Neural cell (in vitro differentiated cells): Measurements from ENCODE around the gene TNFRSF19. TPM values are rescaled to one million over a fixed set of nuclear protein-coding genes. Genes with fewer than 3 reads are reported as not detected.
"Not testable (repeated sequence)": the region's sequence is repeated elsewhere in the genome, so short reads cannot be mapped to it uniquely, and the experiment has no call there.

Experiments used
- H2AFZ ChIP-seq: fragments of 200-600, 300-800 bp; sonication (generic), shearing (Covaris generic); 2 replicates; pipeline ENCODE4 v1.6.0; 2014; ENCODE audit warnings: low read depth, mild to moderate bottlenecking, antibody characterized with exemption, low read length, moderate library complexity
- H3F3A ChIP-seq: fragments of 200-600 bp; shearing (Covaris generic); 2 replicates; pipeline ENCODE4 v1.6.1; 2016; ENCODE audit warnings: mild to moderate bottlenecking, moderate library complexity, mixed read lengths, antibody characterized with exemption, low read length; ENCODE audit not compliant: insufficient read depth, poor library complexity, severe bottlenecking
- H3K27ac ChIP-seq: fragments of 200-600, 300-800 bp; sonication (generic), shearing (Covaris generic); 2 replicates; pipeline ENCODE4 v1.5.1; 2014; ENCODE audit warnings: mild to moderate bottlenecking, low read length, moderate library complexity
- H3K27me3 ChIP-seq: fragments of 300-800, 200-600 bp; sonication (generic), shearing (Covaris generic); 2 replicates; pipeline ENCODE4 v1.6.0; 2014; ENCODE audit warnings: mild to moderate bottlenecking, low read depth, low read length, moderate library complexity; ENCODE audit not compliant: insufficient read depth
- H3K36me3 ChIP-seq: fragments of 300-800, 200-600 bp; sonication (generic), shearing (Covaris generic); 2 replicates; pipeline ENCODE4 v1.5.1; 2014; ENCODE audit warnings: mild to moderate bottlenecking, antibody characterized with exemption, low read length, moderate library complexity; ENCODE audit not compliant: insufficient read depth
- H3K4me2 ChIP-seq: fragments of 300-800, 200-600 bp; sonication (generic), shearing (Covaris generic); 2 replicates; pipeline ENCODE4 v1.6.0; 2014; ENCODE audit warnings: mild to moderate bottlenecking, low read length
- H3K4me3 ChIP-seq: fragments of 300-800, 200-600 bp; sonication (generic), shearing (Covaris generic); 2 replicates; pipeline ENCODE4 v1.5.1; 2014; ENCODE audit warnings: mild to moderate bottlenecking, low read length, moderate library complexity
- H3K79me2 ChIP-seq: fragments of 200-600 bp; shearing (Covaris generic); replicated peaks from 2 replicates; pipeline ENCODE4 v1.6.0; 2014; ENCODE audit warnings: mild to moderate bottlenecking, low read length, moderate library complexity; ENCODE audit not compliant: insufficient read depth
- H3K9ac ChIP-seq: fragments of 300-800, 200-600 bp; sonication (generic), shearing (Covaris generic); 2 replicates; pipeline ENCODE4 v1.6.1; 2016; ENCODE audit warnings: mild to moderate bottlenecking, low read length, mixed read lengths
- H3K9me2 ChIP-seq: fragments of 200-600 bp; shearing (Covaris generic); 2 replicates; pipeline ENCODE4 v1.6.1; 2016; ENCODE audit warnings: mild to moderate bottlenecking, low read length, mixed read lengths; ENCODE audit not compliant: insufficient read depth
- H3K9me3 ChIP-seq: fragments of 200-600, 300-800 bp; sonication (generic), shearing (Covaris generic); 2 replicates; pipeline ENCODE4 v1.6.1; 2016; ENCODE audit warnings: mild to moderate bottlenecking, mixed run types, low read length, moderate library complexity, mixed read lengths
- H4K20me1 ChIP-seq: fragments of 200-600 bp; shearing (Covaris generic); 2 replicates; pipeline ENCODE4 v1.6.1; 2016; ENCODE audit warnings: mild to moderate bottlenecking, mixed run types; ENCODE audit not compliant: insufficient read depth
- CTCF ChIP-seq: fragments of 450-650 bp; IDR thresholded peaks from 2 replicates; pipeline ENCODE4 v1.5.1; 2014; ENCODE audit warnings: antibody characterized with exemption, mild to moderate bottlenecking, moderate library complexity; ENCODE audit not compliant: poor library complexity, severe bottlenecking
- EP300 ChIP-seq: fragments of 450-650 bp; conservative IDR thresholded peaks from 2 replicates; pipeline ENCODE4 v1.6.1; 2014; ENCODE audit warnings: antibody characterized with exemption, mild to moderate bottlenecking, moderate library complexity; ENCODE audit not compliant: poor library complexity, severe bottlenecking
- EZH2 ChIP-seq: fragments of 200-600, 300-800 bp; shearing (Covaris generic), sonication (generic); IDR thresholded peaks from 2 replicates; pipeline ENCODE4 v1.6.1; 2014; ENCODE audit warnings: antibody characterized with exemption, low read length, borderline replicate concordance, mild to moderate bottlenecking; ENCODE audit not compliant: insufficient read depth, poor library complexity, severe bottlenecking
- MXI1 ChIP-seq: fragments of 450-650 bp; conservative IDR thresholded peaks from 2 replicates; pipeline ENCODE4 v1.6.1; 2014; ENCODE audit warnings: antibody characterized with exemption, mild to moderate bottlenecking; ENCODE audit not compliant: poor library complexity, severe bottlenecking
- POLR2AphosphoS5 ChIP-seq: IDR thresholded peaks from 2 replicates; pipeline ENCODE4 v1.6.1; 2012
- RAD21 ChIP-seq: fragments of 450-650 bp; conservative IDR thresholded peaks from 2 replicates; pipeline ENCODE4 v1.6.1; 2014; ENCODE audit warnings: antibody characterized with exemption, mild to moderate bottlenecking, moderate library complexity
- SMC3 ChIP-seq: fragments of 450-650 bp; conservative IDR thresholded peaks from 2 replicates; pipeline ENCODE4 v1.6.1; 2014; ENCODE audit warnings: antibody characterized with exemption, mild to moderate bottlenecking, moderate library complexity; ENCODE audit not compliant: poor library complexity
- TAF1 ChIP-seq: IDR thresholded peaks from 2 replicates; pipeline ENCODE4 v1.6.1; 2012; ENCODE audit warnings: low read depth
- polyA plus RNA-seq: library from polyadenylated mRNA; depleted of rRNA; stranded (reverse); fragments of >200 nt; gene quantifications from 2 replicates; pipeline ENCODE4 v1.2.3, GENCODE V29; 2014
- TF ChIP-seq, protein P1 (sequence below): IDR thresholded peaks from 2 replicates; pipeline ENCODE4 v1.6.1; 2012; ENCODE audit warnings: borderline replicate concordance

Gene TNFRSF19
- polyA plus RNA-seq, 1 donor from 2014 or later = 3.3 TPM

- Histone ChIP-seq H3K9ac (no peak overlapping the region), H3K27me3 (no peaks in the 10 kb centered on the region), H4K20me1 (no peaks in the 10 kb centered on the region), H3K36me3 (no peaks in the 10 kb centered on the region), H3K79me2 (no peaks in the 10 kb centered on the region), H3K27ac (no peak overlapping the region), H3K4me2 (no peak overlapping the region), H3K9me2 (no peaks in the 10 kb centered on the region), H2AFZ (no peak overlapping the region), H3K4me3 (no peak overlapping the region), H3K9me3 (no peaks in the 10 kb centered on the region), H3F3A (no peaks in the 10 kb centered on the region)
- TF ChIP-seq POLR2AphosphoS5 (no peak), EZH2 (no peak), EP300 (no peak), TAF1 (no peak), SMC3 (no peak), RAD21 (no peak), MXI1 (no peak), CTCF (no peak)
- TF ChIP-seq, protein P1, sequence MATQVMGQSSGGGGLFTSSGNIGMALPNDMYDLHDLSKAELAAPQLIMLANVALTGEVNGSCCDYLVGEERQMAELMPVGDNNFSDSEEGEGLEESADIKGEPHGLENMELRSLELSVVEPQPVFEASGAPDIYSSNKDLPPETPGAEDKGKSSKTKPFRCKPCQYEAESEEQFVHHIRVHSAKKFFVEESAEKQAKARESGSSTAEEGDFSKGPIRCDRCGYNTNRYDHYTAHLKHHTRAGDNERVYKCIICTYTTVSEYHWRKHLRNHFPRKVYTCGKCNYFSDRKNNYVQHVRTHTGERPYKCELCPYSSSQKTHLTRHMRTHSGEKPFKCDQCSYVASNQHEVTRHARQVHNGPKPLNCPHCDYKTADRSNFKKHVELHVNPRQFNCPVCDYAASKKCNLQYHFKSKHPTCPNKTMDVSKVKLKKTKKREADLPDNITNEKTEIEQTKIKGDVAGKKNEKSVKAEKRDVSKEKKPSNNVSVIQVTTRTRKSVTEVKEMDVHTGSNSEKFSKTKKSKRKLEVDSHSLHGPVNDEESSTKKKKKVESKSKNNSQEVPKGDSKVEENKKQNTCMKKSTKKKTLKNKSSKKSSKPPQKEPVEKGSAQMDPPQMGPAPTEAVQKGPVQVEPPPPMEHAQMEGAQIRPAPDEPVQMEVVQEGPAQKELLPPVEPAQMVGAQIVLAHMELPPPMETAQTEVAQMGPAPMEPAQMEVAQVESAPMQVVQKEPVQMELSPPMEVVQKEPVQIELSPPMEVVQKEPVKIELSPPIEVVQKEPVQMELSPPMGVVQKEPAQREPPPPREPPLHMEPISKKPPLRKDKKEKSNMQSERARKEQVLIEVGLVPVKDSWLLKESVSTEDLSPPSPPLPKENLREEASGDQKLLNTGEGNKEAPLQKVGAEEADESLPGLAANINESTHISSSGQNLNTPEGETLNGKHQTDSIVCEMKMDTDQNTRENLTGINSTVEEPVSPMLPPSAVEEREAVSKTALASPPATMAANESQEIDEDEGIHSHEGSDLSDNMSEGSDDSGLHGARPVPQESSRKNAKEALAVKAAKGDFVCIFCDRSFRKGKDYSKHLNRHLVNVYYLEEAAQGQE = no peak
Measured at GRCh38 chr13:23674795-23675640, 104.8 kb downstream of the TNFRSF19 start.

GRCh38 chr13:23677679-23678288, 107.6 kb downstream of the TNFRSF19 start:
- H3K36me3 ChIP-seq, H3K9me2 ChIP-seq, H3K27ac ChIP-seq, H4K20me1 ChIP-seq, H3K79me2 ChIP-seq, H3K9ac ChIP-seq, H3K4me3 ChIP-seq, H2AFZ ChIP-seq, H3F3A ChIP-seq, H3K9me3 ChIP-seq, H3K27me3 ChIP-seq, H3K4me2 ChIP-seq: not testable (repeated sequence)
